Endodermal cell (in vitro differentiated cells): ENCODE data around the gene FAM98C. TPM values are rescaled to one million over a fixed set of nuclear protein-coding genes. Genes with fewer than 3 reads are reported as not detected.

Source experiments
- DNase-seq: peaks from one replicate; pipeline ENCODE4 v3.0.0-alpha.2; 2017
- H3K27ac ChIP-seq: 2 replicates; pipeline ENCODE4 v1.5.1; 2013; ENCODE audit warnings: mild to moderate bottlenecking, low read depth, low read length, moderate library complexity
- H3K27me3 ChIP-seq: 2 replicates; pipeline ENCODE4 v1.6.1; 2013; ENCODE audit warnings: mild to moderate bottlenecking, low read length, moderate library complexity; ENCODE audit not compliant: insufficient read depth, control insufficient read depth, poor library complexity, severe bottlenecking
- H3K36me3 ChIP-seq: 2 replicates; pipeline ENCODE4 v1.7.0; 2013; ENCODE audit warnings: mild to moderate bottlenecking, low read length, moderate library complexity; ENCODE audit not compliant: control insufficient read depth, insufficient read depth
- H3K4me1 ChIP-seq: one replicate; pipeline ENCODE4 v1.7.0; 2013; ENCODE audit warnings: low read length; ENCODE audit not compliant: control insufficient read depth, insufficient read depth
- H3K4me3 ChIP-seq: 2 replicates; pipeline ENCODE4 v1.5.1; 2013; ENCODE audit warnings: mild to moderate bottlenecking, low read length, moderate library complexity
- H3K9ac ChIP-seq: 2 replicates; pipeline ENCODE4 v1.6.1; 2013; ENCODE audit warnings: mild to moderate bottlenecking, low read length, moderate library complexity; ENCODE audit not compliant: poor library complexity, severe bottlenecking; ENCODE audit errors: extremely low read depth
- H3K9me3 ChIP-seq: 2 replicates; pipeline ENCODE4 v1.6.1; 2013; ENCODE audit warnings: mild to moderate bottlenecking, low read length, moderate library complexity; ENCODE audit not compliant: control insufficient read depth
- H3K27ac Mint-ChIP-seq: 2 replicates; pipeline ENCODE4 v1.8.0; 2020; ENCODE audit warnings: mixed read lengths
- H3K27me3 Mint-ChIP-seq: 2 replicates; pipeline ENCODE4 v1.8.0; 2021; ENCODE audit warnings: mild to moderate bottlenecking, mixed read lengths; ENCODE audit not compliant: insufficient read depth
- H3K36me3 Mint-ChIP-seq: 2 replicates; pipeline ENCODE4 v1.8.0; 2020; ENCODE audit warnings: low read depth, mixed read lengths
- H3K4me1 Mint-ChIP-seq: 2 replicates; pipeline ENCODE4 v1.8.0; 2020; ENCODE audit warnings: mixed read lengths
- H3K4me3 Mint-ChIP-seq: 2 replicates; pipeline ENCODE4 v1.8.0; 2020; ENCODE audit warnings: mild to moderate bottlenecking, moderate library complexity, mixed read lengths
- H3K9me3 Mint-ChIP-seq: 2 replicates; pipeline ENCODE4 v1.8.0; 2020; ENCODE audit warnings: mild to moderate bottlenecking, mixed read lengths
- CTCF ChIP-seq: fragments of 200-600 bp; sonication (generic); conservative IDR thresholded peaks from 2 replicates; pipeline ENCODE4 v1.5.0; 2021; ENCODE audit warnings: antibody characterized with exemption, mild to moderate bottlenecking
- WGBS, 2 experiments: methylation state at CpG; one replicate each; pipeline versions ENCODE4 v1.1.5 to v1.1.7; 2013; ENCODE audit warnings: missing lambda C conversion rate in 2 of 2, mixed read lengths in 1 of 2; ENCODE audit not compliant: insufficient coverage in 1 of 2, insufficient read length in 1 of 2; 5-methylcytosine and 5-hydroxymethylcytosine counted together
- total RNA-seq, 2 donors: library from RNA; stranded (reverse); fragmentation: NEBNext Ultra II Directional in 1 of 2; extraction: Animal tissue kit (Norgen Biotek cat#: 25700) in 1 of 2; gene quantifications; 2 replicates in 1 of 2; 3 replicates in 1 of 2; pipeline ENCODE4 v1.2.1, GENCODE V29; 2021

The FAM98C gene
- total RNA-seq, 2 donors from 2014 or later = 8.6 to 13.7 TPM

- Mint-ChIP-seq H3K27me3 (peaks cover 34% of the 10 kb centered on the region), H3K9me3 (no peaks in the 10 kb centered on the region), H3K27ac (no peak overlapping the region), H3K4me1 (peaks cover 14% of the 10 kb centered on the region), H3K36me3 (peaks cover 12% of the 10 kb centered on the region), H3K4me3 (no peak overlapping the region)
- TF ChIP-seq CTCF = no peak
- H3K27me3 ChIP-seq = no peaks in the 10 kb centered on the region
- no peak for DNase-seq
- H3K36me3 ChIP-seq = no peaks in the 10 kb centered on the region
- no peaks in the 10 kb centered on the region for H3K9me3 ChIP-seq
- WGBS, 2 experiments = 79% methylated on average over 4 to 8 of the region's 8 CpGs
- no peak overlapping the region for H3K27ac ChIP-seq
- peaks cover 2% of the 10 kb centered on the region for H3K4me1 ChIP-seq
- no peak overlapping the region for H3K9ac ChIP-seq
- no peak overlapping the region for H3K4me3 ChIP-seq
Measured at GRCh38 chr19:38391911-38392464, 10.9 kb upstream of the FAM98C start.

- Histone ChIP-seq H3K4me3 (no peak overlapping the region), H3K9me3 (no peaks in the 10 kb centered on the region), H3K4me1 (peaks cover 2% of the 10 kb centered on the region), H3K27ac (no peak overlapping the region), H3K36me3 (no peaks in the 10 kb centered on the region), H3K27me3 (no peaks in the 10 kb centered on the region), H3K9ac (no peak overlapping the region)
- Mint-ChIP-seq H3K4me1 (peaks cover 10% of the 10 kb centered on the region), H3K9me3 (no peaks in the 10 kb centered on the region), H3K27ac (no peak overlapping the region), H3K4me3 (no peak overlapping the region), H3K27me3 (peaks cover 36% of the 10 kb centered on the region), H3K36me3 (peaks cover 10% of the 10 kb centered on the region)
- no peak for DNase-seq
- no peak for TF ChIP-seq CTCF
- 82 to 89% methylated on average over 6 of the region's 6 CpGs for WGBS, 2 experiments
Measured at GRCh38 chr19:38392707-38393308, 10.1 kb upstream of the FAM98C start.

DNA sequence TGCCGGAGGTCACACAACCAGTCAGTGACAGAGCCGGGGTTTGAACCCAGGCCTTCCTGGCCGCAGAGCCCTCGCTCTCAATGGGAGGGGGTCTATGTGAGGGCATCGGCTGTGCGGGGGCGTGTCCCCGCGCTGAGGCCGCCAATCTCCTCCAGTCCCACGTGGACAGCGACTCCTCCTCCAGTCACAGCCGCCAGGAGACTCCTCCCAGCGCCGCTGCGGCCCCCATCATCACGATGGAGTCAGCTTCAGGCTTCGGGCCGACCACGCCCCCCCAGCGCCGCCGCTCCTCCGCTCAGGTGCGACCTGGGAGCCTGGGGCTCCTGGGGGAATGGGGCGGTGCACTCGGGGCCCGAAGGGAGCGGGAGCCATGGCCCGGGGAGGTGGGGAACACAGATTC, 8.4 kb upstream of the FAM98C start:
- DNase-seq = peak; percentile 98
- H3K36me3 ChIP-seq = no peaks in the 10 kb centered on the region
- H3K27me3 Mint-ChIP-seq = peaks cover 47% of the 10 kb centered on the region
- H3K9me3 ChIP-seq = no peaks in the 10 kb centered on the region
- no peak overlapping the region for H3K27ac Mint-ChIP-seq
- TF ChIP-seq CTCF = no peak
- no peak overlapping the region for H3K4me3 ChIP-seq
- peaks cover 9% of the 10 kb centered on the region for H3K4me1 Mint-ChIP-seq
- 57 to 79% methylated on average over 22 to 30 of the region's 30 CpGs for WGBS, 2 experiments
- H3K4me3 Mint-ChIP-seq = peak overlapping the region; percentile 41
- H3K36me3 Mint-ChIP-seq = peaks cover 10% of the 10 kb centered on the region
- H3K9ac ChIP-seq = no peak overlapping the region
- H3K4me1 ChIP-seq = peaks cover 2% of the 10 kb centered on the region
- H3K27ac ChIP-seq = no peak overlapping the region
- no peaks in the 10 kb centered on the region for H3K9me3 Mint-ChIP-seq
- no peaks in the 10 kb centered on the region for H3K27me3 ChIP-seq
